BE2C (cell line): ENCODE measurements around the gene SLC25A1.
A peak's percentile ranks its signal among the peaks of the same experiment; 100 is the strongest.

Experiments used
- DNase-seq: peaks from one replicate; pipeline ENCODE4 v3.0.0-alpha.2; 2020
- H3K27me3 ChIP-seq: fragments of 250-450 bp; sonication (Bioruptor Pico); 2 replicates; pipeline ENCODE4 v1.5.1; 2020; ENCODE audit warnings: mild to moderate bottlenecking
- H3K36me3 ChIP-seq: fragments of 250-450 bp; sonication (Bioruptor Pico); 2 replicates; pipeline ENCODE4 v1.5.1; 2020; ENCODE audit warnings: mild to moderate bottlenecking
- H3K4me1 ChIP-seq: fragments of 250-450 bp; sonication (Bioruptor Pico); 2 replicates; pipeline ENCODE4 v1.5.1; 2020
- H3K4me3 ChIP-seq: 2 replicates; pipeline ENCODE4 v1.5.1; 2011; ENCODE audit warnings: low read depth, low read length
- H3K9me3 ChIP-seq: fragments of 250-450 bp; sonication (Bioruptor Pico); 2 replicates; pipeline ENCODE4 v1.5.1; 2020
- TF ChIP-seq, protein P1 (sequence below): IDR thresholded peaks from 2 replicates; pipeline ENCODE4 v1.5.1; 2012; ENCODE audit warnings: mild to moderate bottlenecking, low read depth, low read length

Gene SLC25A1

DNA sequence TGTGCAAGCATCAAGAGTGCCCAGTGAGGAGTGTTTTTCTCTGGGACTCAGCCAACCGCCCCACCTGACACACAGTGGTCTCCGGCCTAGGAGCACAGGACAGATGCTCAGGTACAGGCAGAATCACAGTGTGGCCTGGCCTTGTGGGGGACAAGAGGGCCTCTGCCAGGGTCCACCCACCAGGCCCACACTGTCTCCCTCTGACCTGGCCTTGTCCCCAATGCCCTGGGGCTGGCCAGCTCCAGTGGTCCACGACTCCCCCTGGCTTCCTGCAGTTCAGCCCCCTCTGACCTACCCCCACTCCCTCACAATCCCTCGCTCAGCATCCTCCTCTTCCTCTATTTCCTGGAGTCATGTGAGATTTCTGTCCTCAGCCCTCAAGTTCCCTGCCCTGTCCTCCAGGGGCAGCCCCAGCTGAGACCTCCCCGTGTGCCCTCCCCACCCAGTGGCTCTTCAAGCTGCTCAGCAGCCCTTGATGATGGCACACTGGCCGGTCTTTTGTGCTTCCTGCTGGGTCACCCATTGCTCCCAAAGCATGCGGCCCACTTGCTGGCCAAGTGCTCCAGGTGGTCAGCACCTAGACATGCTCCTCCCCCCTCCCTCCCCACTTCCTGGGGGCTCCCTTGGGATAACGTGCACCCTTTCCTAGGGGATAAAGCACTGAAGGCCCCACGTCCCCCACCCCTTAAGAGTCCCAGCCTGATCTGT is 45.7 kb downstream of the SLC25A1 start:
- no peaks in the 10 kb centered on the region for H3K4me1 ChIP-seq
- H3K27me3 ChIP-seq, result no peaks in the 10 kb centered on the region
- DNase-seq, result no peak
- H3K36me3 ChIP-seq, result peaks cover 35% of the 10 kb centered on the region
- TF ChIP-seq, protein P1, sequence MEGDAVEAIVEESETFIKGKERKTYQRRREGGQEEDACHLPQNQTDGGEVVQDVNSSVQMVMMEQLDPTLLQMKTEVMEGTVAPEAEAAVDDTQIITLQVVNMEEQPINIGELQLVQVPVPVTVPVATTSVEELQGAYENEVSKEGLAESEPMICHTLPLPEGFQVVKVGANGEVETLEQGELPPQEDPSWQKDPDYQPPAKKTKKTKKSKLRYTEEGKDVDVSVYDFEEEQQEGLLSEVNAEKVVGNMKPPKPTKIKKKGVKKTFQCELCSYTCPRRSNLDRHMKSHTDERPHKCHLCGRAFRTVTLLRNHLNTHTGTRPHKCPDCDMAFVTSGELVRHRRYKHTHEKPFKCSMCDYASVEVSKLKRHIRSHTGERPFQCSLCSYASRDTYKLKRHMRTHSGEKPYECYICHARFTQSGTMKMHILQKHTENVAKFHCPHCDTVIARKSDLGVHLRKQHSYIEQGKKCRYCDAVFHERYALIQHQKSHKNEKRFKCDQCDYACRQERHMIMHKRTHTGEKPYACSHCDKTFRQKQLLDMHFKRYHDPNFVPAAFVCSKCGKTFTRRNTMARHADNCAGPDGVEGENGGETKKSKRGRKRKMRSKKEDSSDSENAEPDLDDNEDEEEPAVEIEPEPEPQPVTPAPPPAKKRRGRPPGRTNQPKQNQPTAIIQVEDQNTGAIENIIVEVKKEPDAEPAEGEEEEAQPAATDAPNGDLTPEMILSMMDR, result no peak
- no peaks in the 10 kb centered on the region for H3K9me3 ChIP-seq
- no peak overlapping the region for H3K4me3 ChIP-seq

DNA sequence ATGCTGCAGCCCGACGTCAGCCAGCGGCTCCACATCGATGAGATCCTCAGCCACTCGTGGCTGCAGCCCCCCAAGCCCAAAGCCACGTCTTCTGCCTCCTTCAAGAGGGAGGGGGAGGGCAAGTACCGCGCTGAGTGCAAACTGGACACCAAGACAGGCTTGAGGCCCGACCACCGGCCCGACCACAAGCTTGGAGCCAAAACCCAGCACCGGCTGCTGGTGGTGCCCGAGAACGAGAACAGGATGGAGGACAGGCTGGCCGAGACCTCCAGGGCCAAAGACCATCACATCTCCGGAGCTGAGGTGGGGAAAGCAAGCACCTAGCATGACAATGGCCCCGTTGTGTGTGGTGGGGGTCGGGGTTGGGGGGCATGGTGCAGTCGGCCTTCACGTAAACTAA is 46.4 kb downstream of the SLC25A1 start:
- Histone ChIP-seq H3K9me3 (no peaks in the 10 kb centered on the region), H3K36me3 (peaks cover 29% of the 10 kb centered on the region), H3K4me3 (no peak overlapping the region), H3K4me1 (no peaks in the 10 kb centered on the region), H3K27me3 (no peaks in the 10 kb centered on the region)
- DNase-seq, result no peak
- TF ChIP-seq, protein P1, result no peak

DNA sequence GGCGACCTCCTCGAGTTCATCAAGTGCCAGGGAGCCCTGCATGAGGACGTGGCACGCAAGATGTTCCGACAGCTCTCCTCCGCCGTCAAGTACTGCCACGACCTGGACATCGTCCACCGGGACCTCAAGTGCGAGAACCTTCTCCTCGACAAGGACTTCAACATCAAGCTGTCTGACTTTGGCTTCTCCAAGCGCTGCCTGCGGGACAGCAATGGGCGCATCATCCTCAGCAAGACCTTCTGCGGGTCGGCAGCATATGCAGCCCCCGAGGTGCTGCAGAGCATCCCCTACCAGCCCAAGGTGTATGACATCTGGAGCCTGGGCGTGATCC is 46.9 kb downstream of the SLC25A1 start:
- Histone ChIP-seq H3K4me1 (no peaks in the 10 kb centered on the region), H3K4me3 (no peak overlapping the region), H3K9me3 (no peaks in the 10 kb centered on the region), H3K36me3 (peaks cover 25% of the 10 kb centered on the region), H3K27me3 (no peaks in the 10 kb centered on the region)
- DNase-seq, result no peak
- TF ChIP-seq, protein P1, result no peak

DNA sequence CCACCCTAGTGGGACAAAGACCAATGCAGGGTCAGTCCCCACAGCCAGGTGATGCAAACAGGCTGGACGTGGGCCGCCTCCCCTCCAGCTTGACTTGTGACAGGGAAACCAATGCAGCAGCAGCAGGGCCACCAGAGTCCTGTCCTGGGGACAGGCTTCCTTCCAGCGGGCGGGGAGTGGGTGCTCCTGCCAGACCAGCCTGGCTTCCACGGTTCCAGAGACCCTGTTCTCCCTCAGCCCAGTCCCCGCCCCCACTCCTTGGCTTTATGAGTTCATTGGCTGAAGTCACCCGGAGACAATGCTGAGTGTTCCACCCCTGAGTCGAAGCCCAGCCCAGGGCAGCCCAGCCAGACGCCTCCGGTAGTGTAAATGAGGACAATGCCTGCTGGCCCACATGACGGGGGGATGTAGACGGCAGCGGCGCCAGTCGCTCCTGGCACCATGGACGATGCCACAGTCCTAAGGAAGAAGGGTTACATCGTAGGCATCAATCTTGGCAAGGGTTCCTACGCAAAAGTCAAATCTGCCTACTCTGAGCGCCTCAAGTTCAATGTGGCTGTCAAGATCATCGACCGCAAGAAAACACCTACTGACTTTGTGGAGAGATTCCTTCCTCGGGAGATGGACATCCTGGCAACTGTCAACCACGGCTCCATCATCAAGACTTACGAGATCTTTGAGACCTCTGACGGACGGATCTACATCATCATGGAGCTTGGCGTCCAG is 47.4 kb downstream of the SLC25A1 start, which contains the start of gene TSSK2:
TSSK2 (plus strand) TSS at position 350 of the 726 bp plus-strand sequence; CDS start at position 442, 92 bp downstream.
- Histone ChIP-seq H3K9me3 (no peaks in the 10 kb centered on the region), H3K4me1 (no peaks in the 10 kb centered on the region), H3K36me3 (peaks cover 22% of the 10 kb centered on the region), H3K27me3 (no peaks in the 10 kb centered on the region), H3K4me3 (no peak within 1 kb of the TSS)
- TF ChIP-seq, protein P1, result no peak
- DNase-seq, result peak; percentile 31

DNA sequence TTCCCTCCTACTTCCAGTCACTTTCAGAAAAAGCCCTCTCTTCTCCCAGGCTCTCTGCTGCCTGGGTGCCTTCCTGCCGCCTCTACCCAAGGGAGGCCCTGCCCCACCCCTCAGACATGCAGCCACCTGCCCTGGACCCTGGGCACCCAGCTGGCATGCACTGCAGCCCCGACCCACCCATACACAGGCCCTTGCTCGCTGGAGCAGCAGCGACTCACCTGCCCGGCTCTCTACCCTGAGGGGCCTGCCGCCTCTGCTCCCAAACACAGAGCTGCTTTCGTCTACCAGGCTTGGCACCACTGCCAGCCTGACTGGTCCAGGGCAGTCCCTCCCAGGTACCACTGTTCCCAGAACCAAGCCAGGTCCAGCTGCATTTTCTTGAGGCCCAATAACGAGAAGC is 48.7 kb downstream of the SLC25A1 start:
- H3K4me1 ChIP-seq, result no peaks in the 10 kb centered on the region
- no peak for DNase-seq
- H3K27me3 ChIP-seq, result no peaks in the 10 kb centered on the region
- H3K4me3 ChIP-seq, result no peak overlapping the region
- no peaks in the 10 kb centered on the region for H3K9me3 ChIP-seq
- TF ChIP-seq, protein P1, result no peak
- peaks cover 17% of the 10 kb centered on the region for H3K36me3 ChIP-seq
